HL-60/S4 treated with retinoic acid at 250 ng/mL for 4 days and 3 days (cell line): ENCODE measurements around the gene NLRP10.

Experiments used
- in situ Hi-C: fragments of 300-500 bp; cut with MboI; formaldehyde crosslinking; loops from 2 replicates; pipeline ENCODE4 v1.7.0; 2022; ENCODE audit warnings: low sequenced_read_pairs

Gene NLRP10

GRCh38 chr11:7974668-7975067 lies 9.4 kb upstream of the NLRP10 start:
- in situ Hi-C loops = no loop called here

- in situ Hi-C loops = no loop called here
Observed at GRCh38 chr11:7973011-7973410, 7.8 kb upstream of the NLRP10 start.

DNA sequence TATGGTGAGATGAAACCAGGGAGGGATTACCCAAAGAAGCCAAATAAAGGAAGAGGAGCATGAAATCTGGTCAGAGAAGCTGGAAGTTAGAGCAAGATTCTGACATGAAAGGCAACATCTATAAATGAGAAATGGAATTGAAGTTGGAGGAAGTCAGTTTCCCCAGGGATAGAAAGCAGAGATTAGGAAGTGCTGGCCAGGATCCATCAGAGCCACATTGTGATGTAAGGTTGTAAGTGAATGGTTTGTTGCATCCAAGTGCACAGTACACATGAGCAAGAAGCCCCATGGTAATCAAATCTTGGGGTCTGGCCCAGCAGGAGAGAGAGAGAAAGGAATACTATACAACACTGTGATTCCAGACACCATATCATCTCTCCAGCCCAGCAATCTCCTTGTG lies 6.6 kb upstream of the NLRP10 start:
- in situ Hi-C loops = no loop called here

- in situ Hi-C loops = no loop called here
Observed at GRCh38 chr11:7969756-7970646, 4.8 kb upstream of the NLRP10 start.

DNA sequence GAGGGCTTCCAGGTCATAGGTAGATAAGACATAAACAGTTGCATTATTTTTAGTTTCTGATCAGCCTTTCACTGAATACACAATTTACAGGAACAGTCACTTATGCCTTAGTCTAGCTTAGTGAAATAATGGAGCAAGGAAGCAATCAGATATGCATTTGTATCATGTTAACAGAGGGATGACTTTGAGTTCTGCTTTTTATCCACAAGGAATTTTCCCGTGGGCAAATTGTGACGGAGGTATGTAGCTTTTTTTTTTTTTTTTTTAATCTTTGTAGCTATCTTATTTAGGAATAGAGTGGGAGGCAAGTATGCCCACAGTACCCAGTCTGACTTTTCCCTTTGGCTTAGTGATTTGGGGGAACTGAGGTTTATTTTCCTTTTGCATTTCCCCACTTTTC lies 3.4 kb upstream of the NLRP10 start:
- in situ Hi-C loops = no loop called here

- in situ Hi-C loops = no loop called here
Observed at GRCh38 chr11:7967826-7968225, 2.6 kb upstream of the NLRP10 start.

- in situ Hi-C loops = no loop called here
Observed at GRCh38 chr11:7967097-7967496, 1.9 kb upstream of the NLRP10 start.

- in situ Hi-C loops = no loop called here
Observed at GRCh38 chr11:7964873-7965272, 374 bp downstream of the NLRP10 start.

DNA sequence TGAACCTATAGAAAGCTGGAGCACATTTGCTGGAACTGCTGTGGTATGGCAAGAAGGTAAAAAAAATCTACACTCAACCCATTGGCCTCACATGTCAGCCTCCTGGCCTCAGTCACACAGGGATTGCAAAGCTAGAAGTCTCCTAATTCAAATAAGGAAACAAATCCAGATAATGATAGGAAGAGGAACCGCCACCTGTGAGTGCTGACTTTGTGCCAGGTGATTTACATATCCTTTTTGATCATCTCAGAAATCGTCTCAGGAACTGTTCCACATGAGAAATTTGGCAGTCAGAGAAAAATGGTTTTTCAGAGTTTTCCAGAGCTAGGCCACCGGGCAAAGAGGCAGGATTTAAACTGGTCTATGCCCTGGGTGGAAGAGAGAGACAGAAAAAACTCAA lies 986 bp downstream of the NLRP10 start:
- in situ Hi-C loops = no loop called here

DNA sequence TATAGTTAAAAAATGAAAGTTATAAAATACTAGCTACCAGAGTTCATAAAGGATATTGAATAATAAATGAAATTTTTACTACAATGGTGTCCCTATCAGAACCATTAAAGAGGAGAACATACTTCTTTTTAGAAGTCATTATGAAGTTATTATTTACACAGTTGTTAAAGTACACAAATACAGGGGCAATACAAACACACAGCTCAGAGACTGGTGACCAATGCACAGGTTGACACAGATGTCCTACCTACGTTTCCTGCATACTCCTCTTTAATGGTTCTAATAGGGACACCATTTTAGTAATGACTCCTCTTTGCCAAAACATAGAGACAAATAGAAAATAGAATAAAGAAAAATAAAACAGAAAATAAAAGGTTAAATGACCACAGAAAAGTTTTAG lies 10.1 kb downstream of the NLRP10 start:
- in situ Hi-C loops = no loop called here

- in situ Hi-C loops = no loop called here
Observed at GRCh38 chr11:7949934-7950333, 15.3 kb downstream of the NLRP10 start.

GRCh38 chr11:7944123-7944522 lies 21.1 kb downstream of the NLRP10 start:
- in situ Hi-C loops = no loop called here

DNA sequence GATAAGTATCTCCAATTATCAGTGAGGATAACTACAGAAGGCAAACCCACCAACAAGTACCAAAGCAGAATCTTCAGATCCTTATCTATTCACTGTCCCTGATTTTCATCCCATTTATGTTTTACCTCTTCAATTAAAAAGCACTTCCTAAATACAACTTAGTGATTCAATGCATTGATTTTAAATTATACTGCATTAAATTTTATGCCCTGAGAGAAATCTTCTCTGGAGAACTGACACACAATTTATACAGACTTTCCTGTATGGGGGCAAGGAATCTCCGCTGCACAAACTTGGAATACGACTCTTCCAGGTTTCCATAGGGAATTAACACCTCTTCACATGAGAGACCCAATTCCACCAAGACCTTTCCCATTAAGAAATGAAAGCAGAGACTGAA lies 23.6 kb downstream of the NLRP10 start, which contains the start of gene OR10A3:
Gene OR10A3 (minus strand): TSS at position 101 of the 400 bp plus-strand sequence. CDS start 2,188 bp downstream, outside the sequence.
- in situ Hi-C loops = no loop called here

GRCh38 chr11:7941146-7941545 lies 24.1 kb downstream of the NLRP10 start:
- in situ Hi-C loops = no loop called here

- in situ Hi-C loops = no loop called here
Observed at GRCh38 chr11:7936615-7937014, 28.6 kb downstream of the NLRP10 start.

DNA sequence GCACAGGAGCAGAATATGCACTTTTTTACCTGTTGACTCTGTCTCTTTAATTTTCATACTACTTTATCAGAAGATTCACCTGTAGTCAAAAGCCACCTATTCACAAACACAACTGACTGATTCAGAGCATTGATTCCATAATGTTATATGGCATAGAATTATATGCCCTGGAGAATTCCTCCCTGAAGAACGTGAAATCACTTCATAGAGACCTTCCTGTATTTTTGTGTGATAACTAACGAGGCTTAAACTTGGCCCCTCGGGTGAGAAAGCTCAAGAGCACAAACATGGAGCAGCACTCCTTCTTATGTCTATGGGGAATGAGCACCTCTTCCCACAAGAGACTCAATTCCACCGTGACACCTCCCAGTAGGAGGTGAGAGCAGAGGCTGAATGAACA lies 34.1 kb downstream of the NLRP10 start, which contains the start of gene OR10A6:
Gene OR10A6 (minus strand): TSS at position 101 of the 400 bp plus-strand sequence. CDS start 2,606 bp downstream, outside the sequence.
- in situ Hi-C loops = no loop called here

DNA sequence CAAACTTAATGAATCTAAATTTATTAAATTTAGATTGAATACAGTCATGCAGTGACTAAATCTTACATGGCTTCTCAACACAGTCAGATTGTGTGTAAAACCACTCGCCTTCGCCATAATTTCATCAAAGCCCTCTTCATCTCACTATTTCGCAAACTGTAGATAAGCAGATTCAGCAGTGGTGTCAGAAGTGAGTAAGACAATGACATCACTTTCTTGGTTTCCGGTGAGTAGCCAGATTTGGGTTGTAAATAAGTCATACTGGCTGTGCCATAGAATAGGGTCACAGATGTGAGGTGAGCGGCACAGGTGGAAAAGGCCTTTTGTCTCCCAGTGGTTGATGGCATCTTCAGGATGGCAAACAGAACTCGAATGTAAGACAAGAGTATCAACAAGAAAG lies 37.6 kb downstream of the NLRP10 start:
- in situ Hi-C loops = no loop called here

GRCh38 chr11:7924536-7924935 lies 40.7 kb downstream of the NLRP10 start:
- in situ Hi-C loops = no loop called here

- in situ Hi-C loops = no loop called here
Observed at GRCh38 chr11:7918141-7918540, 47.1 kb downstream of the NLRP10 start.
